H54 (cell line): ENCODE results near the gene LRRC41.
"Not testable (repeated sequence)": the region's sequence is repeated elsewhere in the genome, so short reads cannot be mapped to it uniquely, and the experiment has no call there.

ENCODE experiments used
- DNase-seq: peaks from one replicate; pipeline ENCODE4 v3.0.0; 2011; ENCODE audit warnings: low spot score, mixed read lengths; ENCODE audit not compliant: insufficient read length
- FAIRE-seq: peaks from 3 replicates; lab custom pipeline; 2011; peaks lifted over from hg19 to GRCh38; lab: Jason Lieb, UNC
- POLR2A ChIP-seq: IDR thresholded peaks from 2 replicates; pipeline ENCODE4 v1.6.1; 2011; ENCODE audit warnings: low read depth, mild to moderate bottlenecking, low read length

The LRRC41 gene

GRCh38 chr1:46303038-46303871 is at the start of gene LRRC41, which contains the start of gene UQCRH:
LRRC41 (minus strand) TSS chr1:46303616; CDS start chr1:46303322, 294 bp downstream.
UQCRH (plus strand) TSS chr1:46303698; CDS start chr1:46303767, 69 bp downstream.
- DNase-seq (peak; percentile 93), FAIRE-seq (peak; percentile 91)
- peak; percentile 95 for TF ChIP-seq POLR2A

GRCh38 chr1:46352363-46352762 is 48.9 kb upstream of the LRRC41 start:
- FAIRE-seq (no peak), DNase-seq (no peak)
- no peak for TF ChIP-seq POLR2A

- DNase-seq (no peak), FAIRE-seq (no peak)
- no peak for TF ChIP-seq POLR2A
These were observed 41.9 kb upstream of the LRRC41 start for GRCh38 chr1:46345281-46345680.

- FAIRE-seq (no peak), DNase-seq (no peak)
- TF ChIP-seq POLR2A: no peak
These were observed 41.1 kb upstream of the LRRC41 start for GRCh38 chr1:46344481-46344880.

GRCh38 chr1:46343705-46344104 is 40.3 kb upstream of the LRRC41 start:
- no peak for DNase-seq
- no peak for FAIRE-seq
- no peak for TF ChIP-seq POLR2A

- FAIRE-seq: no peak
- DNase-seq: no peak
- TF ChIP-seq POLR2A: no peak
These were observed 39.9 kb upstream of the LRRC41 start for GRCh38 chr1:46343351-46343695.

GRCh38 chr1:46342677-46343350 is 39.4 kb upstream of the LRRC41 start:
- FAIRE-seq: no peak
- TF ChIP-seq POLR2A: no peak
- no peak for DNase-seq

GRCh38 chr1:46342084-46342656 is 38.8 kb upstream of the LRRC41 start:
- no peak for TF ChIP-seq POLR2A
- FAIRE-seq (no peak), DNase-seq (no peak)

GRCh38 chr1:46341222-46342083 is 38.0 kb upstream of the LRRC41 start:
- TF ChIP-seq POLR2A: no peak
- FAIRE-seq: no peak
- no peak for DNase-seq

GRCh38 chr1:46340404-46341221 is 37.2 kb upstream of the LRRC41 start, which contains the start of gene NSUN4:
NSUN4 (plus strand) TSS chr1:46340807; CDS start chr1:46340827, 20 bp downstream.
- TF ChIP-seq POLR2A: peak; percentile 77
- no peak for FAIRE-seq
- peak; percentile 82 for DNase-seq

GRCh38 chr1:46337409-46337808 is 34.0 kb upstream of the LRRC41 start:
- FAIRE-seq, DNase-seq: not testable (repeated sequence)

GRCh38 chr1:46335081-46335480 is 31.7 kb upstream of the LRRC41 start:
- TF ChIP-seq POLR2A: no peak
- DNase-seq: no peak
- FAIRE-seq: no peak

- DNase-seq: no peak
- no peak for FAIRE-seq
These were observed 30.6 kb upstream of the LRRC41 start for GRCh38 chr1:46334030-46334384.

More at GRCh38 chr1:46334030-46334384, 30.6 kb upstream of the LRRC41 start:
- no peak for TF ChIP-seq POLR2A
